ENCODE data around the gene ABR.

The ABR gene

GRCh38 chr17:1035546-1036170, 144.1 kb downstream of the ABR start:
- DNase-seq (ENCODE audit: low read depth), result no peak
- no peak overlapping the region for H3K4me3 ChIP-seq (ENCODE audit: low read depth, low read length)
- TF ChIP-seq CTCF (IDR thresholded peaks at IDR 0.05; ENCODE audit: low read depth, low read length, missing control alignments), result no peak

DNA sequence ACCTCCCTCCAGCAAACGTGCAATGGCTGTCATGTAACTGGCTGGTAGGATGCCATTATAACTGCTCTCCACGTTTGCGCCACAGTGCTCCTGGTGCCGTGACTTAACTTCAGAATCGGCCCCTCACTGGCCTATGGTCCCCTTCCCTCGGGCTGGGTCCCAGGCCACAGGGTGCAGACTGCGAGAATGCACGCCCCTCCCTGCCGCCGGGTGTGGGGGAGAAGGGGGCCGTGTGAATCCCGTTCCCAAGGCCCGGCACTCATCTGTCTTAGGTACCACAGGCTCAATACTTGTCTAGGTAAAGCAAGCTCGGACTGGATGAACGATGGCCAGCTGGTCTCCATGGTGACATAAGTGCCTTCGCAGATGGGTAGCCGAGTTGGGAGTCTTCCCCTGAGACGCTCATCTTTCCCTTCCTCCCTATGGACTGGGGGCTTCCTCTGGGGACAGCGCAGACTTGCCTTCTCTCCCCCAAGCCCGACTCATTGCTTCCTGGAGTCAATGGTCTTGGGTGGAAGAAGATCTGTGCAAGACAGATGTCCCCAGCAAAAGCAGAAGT, 145.1 kb downstream of the ABR start:
- no peak for TF ChIP-seq CTCF (IDR thresholded peaks at IDR 0.05; ENCODE audit: low read depth, low read length, missing control alignments)
- DNase-seq (ENCODE audit: low read depth), result no peak
- no peak overlapping the region for H3K4me3 ChIP-seq (ENCODE audit: low read depth, low read length)

- H3K4me3 ChIP-seq (ENCODE audit: low read depth, low read length), result no peak overlapping the region
- no peak for DNase-seq (ENCODE audit: low read depth)
- no peak for TF ChIP-seq CTCF (IDR thresholded peaks at IDR 0.05; ENCODE audit: low read depth, low read length, missing control alignments)
Measured at GRCh38 chr17:1033503-1033902, 146.3 kb downstream of the ABR start.

GRCh38 chr17:1032391-1032790, 147.4 kb downstream of the ABR start:
- no peak for DNase-seq (ENCODE audit: low read depth)
- no peak overlapping the region for H3K4me3 ChIP-seq (ENCODE audit: low read depth, low read length)
- TF ChIP-seq CTCF (IDR thresholded peaks at IDR 0.05; ENCODE audit: low read depth, low read length, missing control alignments), result no peak

GRCh38 chr17:1031711-1032110, 148.1 kb downstream of the ABR start:
- TF ChIP-seq CTCF (IDR thresholded peaks at IDR 0.05; ENCODE audit: low read depth, low read length, missing control alignments), result no peak

GRCh38 chr17:1030684-1031532, 148.9 kb downstream of the ABR start:
- H3K4me3 ChIP-seq (ENCODE audit: low read depth, low read length), result no peak overlapping the region
- no peak for TF ChIP-seq CTCF (IDR thresholded peaks at IDR 0.05; ENCODE audit: low read depth, low read length, missing control alignments)
- no peak for DNase-seq (ENCODE audit: low read depth)

More at GRCh38 chr17:1031711-1032110, 148.1 kb downstream of the ABR start:
- H3K4me3 ChIP-seq (ENCODE audit: low read depth, low read length), result no peak overlapping the region
- DNase-seq (ENCODE audit: low read depth), result no peak

Data from GM12864 (cell line).